ENCODE measurements around the gene MANEAL. TPM values are rescaled to one million over a fixed set of nuclear protein-coding genes. Genes with fewer than 3 reads are reported as not detected.

Gene MANEAL
- total RNA-seq, 6 experiments from 2014 or later: 3.2 to 9.4 (median 5.4) TPM

GRCh38 chr1:37846647-37847339 lies 53.1 kb downstream of the MANEAL start:
- DNase-seq: no peak
- H3K27me3 ChIP-seq: no peaks in the 10 kb centered on the region
- peaks cover 0 to 30% (median 10%) of the 10 kb centered on the region in 4 donors for H3K4me1 ChIP-seq

DNA sequence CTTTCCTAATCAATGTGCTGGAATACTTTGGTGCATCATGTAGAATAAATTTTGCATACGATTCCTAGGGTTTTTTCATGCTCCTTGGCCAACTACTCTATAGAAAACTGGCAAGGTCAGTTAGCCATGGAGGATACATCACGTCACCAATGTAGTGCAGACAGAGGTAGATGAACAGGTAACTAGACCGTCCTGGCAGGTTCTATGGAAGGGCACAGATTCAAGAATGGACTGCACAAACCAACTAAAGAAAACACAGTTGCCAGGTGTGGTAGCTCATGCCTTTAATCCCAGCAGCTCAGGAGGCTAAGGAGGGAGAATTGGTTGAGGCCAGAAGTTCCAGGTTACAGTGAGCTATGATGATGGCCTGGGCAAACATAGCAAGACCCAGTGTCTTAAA lies 55.8 kb downstream of the MANEAL start:
- ATAC-seq (no peak), DNase-seq (no peak)
- WGBS (ENCODE audit: insufficient coverage, low coverage, low lambda C conversion rate, missing lambda C conversion rate): 86% methylated on average over 1 of the region's 3 CpGs
- Histone ChIP-seq H3K36me3 (peaks cover 0 to 3% (median 0%) of the 10 kb centered on the region in 4 donors), H3K4me1 (peaks cover 0 to 25% (median 8%) of the 10 kb centered on the region in 4 donors), H3K4me3 (no peak overlapping the region), H3K9me3 (no peaks in the 10 kb centered on the region), H3K27ac (no peak overlapping the region), H3K27me3 (no peaks in the 10 kb centered on the region)
- TF ChIP-seq, protein P1, sequence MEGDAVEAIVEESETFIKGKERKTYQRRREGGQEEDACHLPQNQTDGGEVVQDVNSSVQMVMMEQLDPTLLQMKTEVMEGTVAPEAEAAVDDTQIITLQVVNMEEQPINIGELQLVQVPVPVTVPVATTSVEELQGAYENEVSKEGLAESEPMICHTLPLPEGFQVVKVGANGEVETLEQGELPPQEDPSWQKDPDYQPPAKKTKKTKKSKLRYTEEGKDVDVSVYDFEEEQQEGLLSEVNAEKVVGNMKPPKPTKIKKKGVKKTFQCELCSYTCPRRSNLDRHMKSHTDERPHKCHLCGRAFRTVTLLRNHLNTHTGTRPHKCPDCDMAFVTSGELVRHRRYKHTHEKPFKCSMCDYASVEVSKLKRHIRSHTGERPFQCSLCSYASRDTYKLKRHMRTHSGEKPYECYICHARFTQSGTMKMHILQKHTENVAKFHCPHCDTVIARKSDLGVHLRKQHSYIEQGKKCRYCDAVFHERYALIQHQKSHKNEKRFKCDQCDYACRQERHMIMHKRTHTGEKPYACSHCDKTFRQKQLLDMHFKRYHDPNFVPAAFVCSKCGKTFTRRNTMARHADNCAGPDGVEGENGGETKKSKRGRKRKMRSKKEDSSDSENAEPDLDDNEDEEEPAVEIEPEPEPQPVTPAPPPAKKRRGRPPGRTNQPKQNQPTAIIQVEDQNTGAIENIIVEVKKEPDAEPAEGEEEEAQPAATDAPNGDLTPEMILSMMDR (IDR thresholded peaks at IDR 0.05): no peak
- TF ChIP-seq POLR2A (IDR thresholded peaks at IDR 0.05): no peak
- intact Hi-C loops (cut with DNase I): no loop called here

More at GRCh38 chr1:37846647-37847339, 53.1 kb downstream of the MANEAL start:
- H3K36me3 ChIP-seq: no peaks in the 10 kb centered on the region
- WGBS (ENCODE audit: insufficient coverage, low coverage, low lambda C conversion rate, missing lambda C conversion rate): 66% methylated on average over 4 of the region's 4 CpGs
- no peaks in the 10 kb centered on the region for H3K9me3 ChIP-seq
- no peak overlapping the region for H3K4me3 ChIP-seq
- no peak for TF ChIP-seq POLR2A (IDR thresholded peaks at IDR 0.05)
- TF ChIP-seq, protein P1 (IDR thresholded peaks at IDR 0.05): no peak
- ATAC-seq: peak in 1 of 4 donors; percentile 30
- intact Hi-C loops (cut with DNase I): no loop called here
- no peak overlapping the region for H3K27ac ChIP-seq

GRCh38 chr1:37850352-37850955 lies 56.8 kb downstream of the MANEAL start:
- Histone ChIP-seq H3K27ac (peak overlapping the region in 1 of 3 donors; percentile 12), H3K4me3 (no peak overlapping the region), H3K9me3 (no peaks in the 10 kb centered on the region), H3K36me3 (peaks cover 0 to 12% (median 0%) of the 10 kb centered on the region in 4 donors), H3K4me1 (peaks cover 0 to 15% (median 4%) of the 10 kb centered on the region in 4 donors), H3K27me3 (no peaks in the 10 kb centered on the region)
- intact Hi-C loops (cut with DNase I): no loop called here
- TF ChIP-seq, protein P1 (IDR thresholded peaks at IDR 0.05): no peak
- no peak for TF ChIP-seq POLR2A (IDR thresholded peaks at IDR 0.05)
- 77% methylated on average over 6 of the region's 6 CpGs for WGBS (ENCODE audit: insufficient coverage, low coverage, low lambda C conversion rate, missing lambda C conversion rate)
- DNase-seq (no peak), ATAC-seq (no peak)

Other genes with a start within 250 kb of the MANEAL start
- 10 to 100 TPM in 2 of 6 experiments, 1 to 10 TPM in 4; 6.2 to 10.6 (median 8.8) TPM for gene SNIP1, start 239.6 kb upstream of the MANEAL start, total RNA-seq
- gene DNALI1, start 236.9 kb upstream of the MANEAL start, total RNA-seq: 10 to 100 TPM in 1 of 6 experiments, 1 to 10 TPM in 5; 4.1 to 13.6 (median 7.3) TPM
- 10 to 100 TPM; 10.4 to 29.0 (median 19.9) TPM for gene GNL2, start 197.9 kb upstream of the MANEAL start, total RNA-seq
- not detected for gene RSPO1, start 159.0 kb upstream of the MANEAL start, total RNA-seq
- 1 to 10 TPM in 2 of 6 experiments, under 1 TPM in 4; 0.31 to 2.2 (median 0.76) TPM for gene CDCA8, start 101.3 kb upstream of the MANEAL start, total RNA-seq
- gene EPHA10, start 28.7 kb upstream of the MANEAL start, total RNA-seq: under 1 TPM in 2 of 6 experiments, not detected in 4; 0.07 to 0.16 TPM
- 10 to 100 TPM; 23.0 to 61.7 (median 27.9) TPM for gene C1orf122, start 13.9 kb downstream of the MANEAL start, total RNA-seq
- 10 to 100 TPM in 2 of 6 experiments, 1 to 10 TPM in 4; 4.4 to 18.3 (median 6.4) TPM for gene YRDC, start 14.4 kb downstream of the MANEAL start, total RNA-seq
- gene MTF1, start 65.7 kb downstream of the MANEAL start, total RNA-seq: 10 to 100 TPM in 1 of 6 experiments, 1 to 10 TPM in 5; 3.5 to 10.3 (median 6.1) TPM
- gene INPP5B, start 153.2 kb downstream of the MANEAL start, total RNA-seq: 10 to 100 TPM; 10.5 to 23.1 (median 14.6) TPM
- gene SF3A3, start 196.2 kb downstream of the MANEAL start, total RNA-seq: 10 to 100 TPM; 13.6 to 32.1 (median 20.8) TPM
- gene FHL3, start 211.7 kb downstream of the MANEAL start, total RNA-seq: 1 to 10 TPM; 1.3 to 7.1 (median 4.4) TPM
- gene UTP11, start 218.9 kb downstream of the MANEAL start, total RNA-seq: 10 to 100 TPM in 5 of 6 experiments, 1 to 10 TPM in 1; 6.8 to 33.1 (median 12.8) TPM

All from right lobe of liver (tissue), 6 donors.